Measurements from ENCODE around the gene CCNY.

- TF ChIP-seq ZNF281 (CRISPR knock-in tag; IDR thresholded peaks at IDR 0.05; ENCODE audit: borderline replicate concordance) (no peak), ZBTB44 (CRISPR knock-in tag; IDR thresholded peaks at IDR 0.05) (no peak)
Observed at GRCh38 chr10:35555962-35556930, 219.9 kb downstream of the CCNY start.

All from HepG2 (cell line).